KMS-11 (cell line): ENCODE measurements around the gene CBR3.
A peak's percentile ranks its signal among the peaks of the same experiment; 100 is the strongest.

Source experiments
- H2AFZ ChIP-seq: fragments of 200-600 bp; sonication (generic); 2 replicates; pipeline ENCODE4 v1.6.1; 2016; ENCODE audit warnings: antibody characterized with exemption, mixed run types, low read depth
- H3K27ac ChIP-seq: fragments of 200-600 bp; sonication (generic); 2 replicates; pipeline ENCODE4 v1.6.1; 2016; ENCODE audit warnings: mild to moderate bottlenecking, mixed run types
- H3K27me3 ChIP-seq: fragments of 200-600 bp; sonication (generic); 2 replicates; pipeline ENCODE4 v1.6.1; 2017; ENCODE audit warnings: mild to moderate bottlenecking, low read depth, mixed run types, moderate library complexity; ENCODE audit not compliant: insufficient read depth
- H3K36me3 ChIP-seq: fragments of 200-600 bp; sonication (generic); 2 replicates; pipeline ENCODE4 v1.6.1; 2017; ENCODE audit warnings: mild to moderate bottlenecking, mixed run types; ENCODE audit not compliant: insufficient read depth
- H3K4me1 ChIP-seq: fragments of 200-600 bp; sonication (generic); 2 replicates; pipeline ENCODE4 v1.6.1; 2016; ENCODE audit warnings: mild to moderate bottlenecking, low read depth, mixed run types; ENCODE audit not compliant: poor library complexity, severe bottlenecking
- H3K4me2 ChIP-seq: fragments of 200-600 bp; sonication (generic); 2 replicates; pipeline ENCODE4 v1.7.0; 2016; ENCODE audit warnings: mild to moderate bottlenecking, mixed run types
- H3K4me3 ChIP-seq: fragments of 200-600 bp; sonication (generic); IDR thresholded peaks from 2 replicates; pipeline ENCODE4 v1.6.1; 2017; ENCODE audit warnings: low read depth, low read length, mixed read lengths; ENCODE audit not compliant: insufficient read depth
- H3K79me2 ChIP-seq: fragments of 200-600 bp; sonication (generic); 2 replicates; pipeline ENCODE4 v1.6.1; 2016; ENCODE audit warnings: low read depth, mixed run types; ENCODE audit not compliant: insufficient read depth
- H3K9ac ChIP-seq: fragments of 200-600 bp; sonication (generic); 2 replicates; pipeline ENCODE4 v1.6.1; 2016; ENCODE audit warnings: mild to moderate bottlenecking, mixed run types
- H4K20me1 ChIP-seq: fragments of 200-600 bp; sonication (generic); 2 replicates; pipeline ENCODE4 v1.6.1; 2016; ENCODE audit warnings: mild to moderate bottlenecking, mixed run types; ENCODE audit not compliant: insufficient read depth
- TF ChIP-seq, protein P1 (sequence below): fragments of 200-600 bp; sonication (generic); conservative IDR thresholded peaks from 2 replicates; pipeline ENCODE4 v1.6.1; 2017; ENCODE audit warnings: low read depth, mild to moderate bottlenecking, antibody characterized with exemption, low read length, moderate library complexity, mixed read lengths

CBR3 gene

GRCh38 chr21:36155603-36156338 lies 20.9 kb downstream of the CBR3 start:
- Histone ChIP-seq H3K4me3 (no peak overlapping the region), H3K9ac (peak overlapping the region; percentile 12; the same call in 1 of the 2 replicates), H3K27ac (no peak overlapping the region), H3K4me1 (peaks cover 15% of the 10 kb centered on the region), H3K27me3 (no peaks in the 10 kb centered on the region; the same call in 1 of the 2 replicates), H3K4me2 (peak overlapping the region; percentile 59), H3K36me3 (no peaks in the 10 kb centered on the region), H3K79me2 (no peaks in the 10 kb centered on the region), H2AFZ (peak overlapping the region; percentile 72), H4K20me1 (no peaks in the 10 kb centered on the region)
- TF ChIP-seq, protein P1, sequence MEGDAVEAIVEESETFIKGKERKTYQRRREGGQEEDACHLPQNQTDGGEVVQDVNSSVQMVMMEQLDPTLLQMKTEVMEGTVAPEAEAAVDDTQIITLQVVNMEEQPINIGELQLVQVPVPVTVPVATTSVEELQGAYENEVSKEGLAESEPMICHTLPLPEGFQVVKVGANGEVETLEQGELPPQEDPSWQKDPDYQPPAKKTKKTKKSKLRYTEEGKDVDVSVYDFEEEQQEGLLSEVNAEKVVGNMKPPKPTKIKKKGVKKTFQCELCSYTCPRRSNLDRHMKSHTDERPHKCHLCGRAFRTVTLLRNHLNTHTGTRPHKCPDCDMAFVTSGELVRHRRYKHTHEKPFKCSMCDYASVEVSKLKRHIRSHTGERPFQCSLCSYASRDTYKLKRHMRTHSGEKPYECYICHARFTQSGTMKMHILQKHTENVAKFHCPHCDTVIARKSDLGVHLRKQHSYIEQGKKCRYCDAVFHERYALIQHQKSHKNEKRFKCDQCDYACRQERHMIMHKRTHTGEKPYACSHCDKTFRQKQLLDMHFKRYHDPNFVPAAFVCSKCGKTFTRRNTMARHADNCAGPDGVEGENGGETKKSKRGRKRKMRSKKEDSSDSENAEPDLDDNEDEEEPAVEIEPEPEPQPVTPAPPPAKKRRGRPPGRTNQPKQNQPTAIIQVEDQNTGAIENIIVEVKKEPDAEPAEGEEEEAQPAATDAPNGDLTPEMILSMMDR: no peak

GRCh38 chr21:36156339-36156814 lies 21.5 kb downstream of the CBR3 start:
- no peak overlapping the region for H3K27ac ChIP-seq
- no peak overlapping the region for H3K4me3 ChIP-seq
- H3K79me2 ChIP-seq: no peaks in the 10 kb centered on the region
- peak overlapping the region; percentile 76 for H3K4me2 ChIP-seq
- H3K36me3 ChIP-seq: no peaks in the 10 kb centered on the region
- H3K4me1 ChIP-seq: peaks cover 15% of the 10 kb centered on the region
- peak overlapping the region; percentile 65; the same call in 1 of the 2 replicates for H3K9ac ChIP-seq
- peak overlapping the region; percentile 81 for H2AFZ ChIP-seq
- no peaks in the 10 kb centered on the region for H4K20me1 ChIP-seq
- TF ChIP-seq, protein P1: no peak
- H3K27me3 ChIP-seq: no peaks in the 10 kb centered on the region; the same call in 1 of the 2 replicates

GRCh38 chr21:36156815-36157670 lies 22.2 kb downstream of the CBR3 start, which contains the start of gene DOP1B:
DOP1B (plus strand) TSS chr21:36156824; CDS start chr21:36164734, 7,910 bp downstream.
- peak within 1 kb of the TSS; percentile 81 for H2AFZ ChIP-seq
- H3K4me3 ChIP-seq: no peak within 1 kb of the TSS
- no peaks in the 10 kb centered on the region for H3K36me3 ChIP-seq
- H3K27ac ChIP-seq: peak within 1 kb of the TSS; percentile 32; the same call in 1 of the 2 replicates
- peaks cover 15% of the 10 kb centered on the region for H3K4me1 ChIP-seq
- H3K9ac ChIP-seq: peak within 1 kb of the TSS; percentile 65; the same call in 1 of the 2 replicates
- peak within 1 kb of the TSS; percentile 76 for H3K4me2 ChIP-seq
- H3K79me2 ChIP-seq: no peaks in the 10 kb centered on the region
- no peaks in the 10 kb centered on the region; the same call in 1 of the 2 replicates for H3K27me3 ChIP-seq
- TF ChIP-seq, protein P1: no peak
- no peaks in the 10 kb centered on the region for H4K20me1 ChIP-seq

DNA sequence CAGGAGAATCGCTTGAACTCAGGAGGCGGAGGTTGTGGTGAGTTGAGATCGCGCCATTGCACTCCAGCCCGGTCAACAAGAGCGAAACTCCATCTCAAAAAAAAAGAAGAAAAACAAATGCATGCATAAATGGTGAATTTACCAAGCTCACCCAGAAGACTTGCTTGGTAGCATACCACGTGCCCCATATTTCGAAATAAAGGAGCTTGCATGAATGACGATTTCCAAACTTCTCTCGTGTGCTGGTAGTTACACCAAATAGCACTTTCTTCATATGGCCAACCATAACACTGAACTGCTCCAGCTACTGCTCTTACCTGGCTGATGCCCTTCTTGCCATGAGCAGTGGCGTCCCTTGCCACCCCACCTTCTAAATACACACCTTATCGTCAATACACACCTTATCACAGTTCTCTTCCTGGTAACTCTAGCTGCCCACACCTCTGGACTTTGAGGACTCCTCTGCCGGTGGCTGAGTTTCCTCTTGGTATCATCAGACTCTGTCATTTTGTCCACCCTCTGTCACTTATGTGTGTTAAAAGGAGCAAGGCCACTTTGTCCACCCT lies 24.6 kb downstream of the CBR3 start:
- H3K4me2 ChIP-seq: no peak overlapping the region
- H3K4me3 ChIP-seq: no peak overlapping the region
- no peak overlapping the region for H2AFZ ChIP-seq
- H3K79me2 ChIP-seq: no peaks in the 10 kb centered on the region
- H3K9ac ChIP-seq: no peak overlapping the region
- no peaks in the 10 kb centered on the region for H4K20me1 ChIP-seq
- no peaks in the 10 kb centered on the region; the same call in 1 of the 2 replicates for H3K27me3 ChIP-seq
- H3K27ac ChIP-seq: no peak overlapping the region
- peaks cover 7% of the 10 kb centered on the region for H3K4me1 ChIP-seq
- H3K36me3 ChIP-seq: no peaks in the 10 kb centered on the region
- TF ChIP-seq, protein P1: no peak
